KMS-11 (cell line): Measurements from ENCODE around the gene ITPRID2.

ENCODE experiments used
- H2AFZ ChIP-seq: fragments of 200-600 bp; sonication (generic); 2 replicates; pipeline ENCODE4 v1.6.1; 2016; ENCODE audit warnings: antibody characterized with exemption, mixed run types, low read depth
- H3K27ac ChIP-seq: fragments of 200-600 bp; sonication (generic); 2 replicates; pipeline ENCODE4 v1.6.1; 2016; ENCODE audit warnings: mild to moderate bottlenecking, mixed run types
- H3K27me3 ChIP-seq: fragments of 200-600 bp; sonication (generic); 2 replicates; pipeline ENCODE4 v1.6.1; 2017; ENCODE audit warnings: mild to moderate bottlenecking, low read depth, mixed run types, moderate library complexity; ENCODE audit not compliant: insufficient read depth
- H3K36me3 ChIP-seq: fragments of 200-600 bp; sonication (generic); 2 replicates; pipeline ENCODE4 v1.6.1; 2017; ENCODE audit warnings: mild to moderate bottlenecking, mixed run types; ENCODE audit not compliant: insufficient read depth
- H3K4me1 ChIP-seq: fragments of 200-600 bp; sonication (generic); 2 replicates; pipeline ENCODE4 v1.6.1; 2016; ENCODE audit warnings: mild to moderate bottlenecking, low read depth, mixed run types; ENCODE audit not compliant: poor library complexity, severe bottlenecking
- H3K4me2 ChIP-seq: fragments of 200-600 bp; sonication (generic); 2 replicates; pipeline ENCODE4 v1.7.0; 2016; ENCODE audit warnings: mild to moderate bottlenecking, mixed run types
- H3K4me3 ChIP-seq: fragments of 200-600 bp; sonication (generic); IDR thresholded peaks from 2 replicates; pipeline ENCODE4 v1.6.1; 2017; ENCODE audit warnings: low read depth, low read length, mixed read lengths; ENCODE audit not compliant: insufficient read depth
- H3K79me2 ChIP-seq: fragments of 200-600 bp; sonication (generic); 2 replicates; pipeline ENCODE4 v1.6.1; 2016; ENCODE audit warnings: low read depth, mixed run types; ENCODE audit not compliant: insufficient read depth
- H3K9ac ChIP-seq: fragments of 200-600 bp; sonication (generic); 2 replicates; pipeline ENCODE4 v1.6.1; 2016; ENCODE audit warnings: mild to moderate bottlenecking, mixed run types
- H4K20me1 ChIP-seq: fragments of 200-600 bp; sonication (generic); 2 replicates; pipeline ENCODE4 v1.6.1; 2016; ENCODE audit warnings: mild to moderate bottlenecking, mixed run types; ENCODE audit not compliant: insufficient read depth
- TF ChIP-seq, protein P1 (sequence below): fragments of 200-600 bp; sonication (generic); conservative IDR thresholded peaks from 2 replicates; pipeline ENCODE4 v1.6.1; 2017; ENCODE audit warnings: low read depth, mild to moderate bottlenecking, antibody characterized with exemption, low read length, moderate library complexity, mixed read lengths

ITPRID2 gene

GRCh38 chr2:181916726-181917718, 25.5 kb downstream of the ITPRID2 start:
- TF ChIP-seq, protein P1, sequence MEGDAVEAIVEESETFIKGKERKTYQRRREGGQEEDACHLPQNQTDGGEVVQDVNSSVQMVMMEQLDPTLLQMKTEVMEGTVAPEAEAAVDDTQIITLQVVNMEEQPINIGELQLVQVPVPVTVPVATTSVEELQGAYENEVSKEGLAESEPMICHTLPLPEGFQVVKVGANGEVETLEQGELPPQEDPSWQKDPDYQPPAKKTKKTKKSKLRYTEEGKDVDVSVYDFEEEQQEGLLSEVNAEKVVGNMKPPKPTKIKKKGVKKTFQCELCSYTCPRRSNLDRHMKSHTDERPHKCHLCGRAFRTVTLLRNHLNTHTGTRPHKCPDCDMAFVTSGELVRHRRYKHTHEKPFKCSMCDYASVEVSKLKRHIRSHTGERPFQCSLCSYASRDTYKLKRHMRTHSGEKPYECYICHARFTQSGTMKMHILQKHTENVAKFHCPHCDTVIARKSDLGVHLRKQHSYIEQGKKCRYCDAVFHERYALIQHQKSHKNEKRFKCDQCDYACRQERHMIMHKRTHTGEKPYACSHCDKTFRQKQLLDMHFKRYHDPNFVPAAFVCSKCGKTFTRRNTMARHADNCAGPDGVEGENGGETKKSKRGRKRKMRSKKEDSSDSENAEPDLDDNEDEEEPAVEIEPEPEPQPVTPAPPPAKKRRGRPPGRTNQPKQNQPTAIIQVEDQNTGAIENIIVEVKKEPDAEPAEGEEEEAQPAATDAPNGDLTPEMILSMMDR = no peak
- H3K9ac ChIP-seq = no peak overlapping the region
- peak overlapping the region; percentile 10 for H3K27ac ChIP-seq
- peaks cover 10% of the 10 kb centered on the region for H3K36me3 ChIP-seq
- no peaks in the 10 kb centered on the region for H3K79me2 ChIP-seq
- H3K4me2 ChIP-seq = peak overlapping the region; percentile 23; the same call in 1 of the 2 replicates
- no peak overlapping the region for H3K4me3 ChIP-seq
- H4K20me1 ChIP-seq = no peaks in the 10 kb centered on the region
- H2AFZ ChIP-seq = no peak overlapping the region
- no peaks in the 10 kb centered on the region for H3K27me3 ChIP-seq
- peaks cover 27% of the 10 kb centered on the region for H3K4me1 ChIP-seq

- H3K4me3 ChIP-seq = no peak overlapping the region
- H4K20me1 ChIP-seq = no peaks in the 10 kb centered on the region
- H3K4me2 ChIP-seq = no peak overlapping the region
- TF ChIP-seq, protein P1 = no peak
- 0 out of 2 replicates have a peak, but pooled peaks cover under 1% of the 10 kb centered on the region for H3K79me2 ChIP-seq
- H3K27me3 ChIP-seq = no peaks in the 10 kb centered on the region
- H2AFZ ChIP-seq = no peak overlapping the region
- H3K9ac ChIP-seq = no peak overlapping the region
- H3K4me1 ChIP-seq = peaks cover 26% of the 10 kb centered on the region
- H3K27ac ChIP-seq = no peak overlapping the region
- peaks cover 10% of the 10 kb centered on the region for H3K36me3 ChIP-seq
Observed at GRCh38 chr2:181918188-181918587, 26.7 kb downstream of the ITPRID2 start.

DNA sequence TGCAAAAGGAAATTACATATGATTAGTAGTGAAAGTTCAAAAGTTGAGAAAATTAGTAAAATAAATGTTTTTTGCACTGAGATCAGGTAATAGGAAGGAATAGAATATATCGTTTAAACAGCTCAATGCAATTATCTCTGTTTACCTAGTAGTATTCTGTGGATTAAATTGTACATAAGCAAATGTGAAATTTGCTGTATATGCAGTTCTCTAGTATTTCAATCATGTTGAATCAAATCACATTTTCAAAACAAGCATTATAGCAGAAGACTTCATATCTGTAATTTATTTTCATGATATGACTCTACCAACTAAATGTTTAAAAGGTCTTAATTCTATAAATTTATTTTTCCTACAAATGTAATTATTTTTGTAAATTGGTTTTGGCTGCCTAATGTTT, 31.6 kb downstream of the ITPRID2 start:
- H3K9ac ChIP-seq = no peak overlapping the region
- H3K27me3 ChIP-seq = no peaks in the 10 kb centered on the region
- peaks cover 5% of the 10 kb centered on the region for H3K4me1 ChIP-seq
- H3K4me2 ChIP-seq = no peak overlapping the region
- H4K20me1 ChIP-seq = no peaks in the 10 kb centered on the region
- no peak overlapping the region for H2AFZ ChIP-seq
- no peak overlapping the region for H3K27ac ChIP-seq
- TF ChIP-seq, protein P1 = no peak
- H3K79me2 ChIP-seq = peaks cover 15% of the 10 kb centered on the region; the same call in 1 of the 2 replicates
- peaks cover 9% of the 10 kb centered on the region for H3K36me3 ChIP-seq
- no peak overlapping the region for H3K4me3 ChIP-seq

DNA sequence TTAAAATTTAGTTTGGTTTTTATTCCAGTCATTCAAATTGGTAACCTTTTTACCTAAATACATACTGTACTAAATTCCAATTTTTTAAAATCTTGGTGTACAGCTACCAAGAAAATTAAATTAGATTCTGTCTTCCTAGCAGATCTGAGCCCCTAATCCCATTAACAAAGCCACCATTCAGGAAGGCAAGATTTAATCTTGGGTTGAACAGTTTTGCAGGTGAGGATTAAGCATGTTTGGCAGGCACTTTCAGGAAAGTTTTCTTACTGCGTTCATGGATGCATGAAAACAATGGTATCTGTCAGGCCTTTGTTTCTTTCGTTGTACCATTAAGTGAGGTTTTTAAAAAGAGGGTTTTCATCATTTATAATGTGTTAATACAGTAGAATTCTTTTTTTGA, 32.8 kb downstream of the ITPRID2 start:
- Histone ChIP-seq H3K79me2 (peaks cover 15% of the 10 kb centered on the region; the same call in 1 of the 2 replicates), H3K4me3 (no peak overlapping the region), H3K27me3 (no peaks in the 10 kb centered on the region), H3K9ac (no peak overlapping the region), H3K4me2 (no peak overlapping the region), H3K4me1 (no peaks in the 10 kb centered on the region), H4K20me1 (no peaks in the 10 kb centered on the region), H3K36me3 (peaks cover 9% of the 10 kb centered on the region), H2AFZ (no peak overlapping the region), H3K27ac (no peak overlapping the region)
- TF ChIP-seq, protein P1 = no peak
